HEK293 (cell line): ENCODE data around the gene RCAN2.

ENCODE experiments used
- CTCF ChIP-seq: fragments of 450-650 bp; formaldehyde crosslinking; IDR thresholded peaks from 2 replicates; pipeline ENCODE4 v1.5.1; 2016; ENCODE audit warnings: missing biosample characterization, missing genetic modification characterization
- YY1 ChIP-seq: fragments of 450-650 bp; formaldehyde crosslinking; IDR thresholded peaks from 2 replicates; pipeline ENCODE4 v1.5.1; 2018; ENCODE audit warnings: missing biosample characterization, missing genetic modification characterization
- ZBTB44 ChIP-seq: fragments of 450-650 bp; IDR thresholded peaks from 2 replicates; pipeline ENCODE4 v1.5.1; 2018; ENCODE audit warnings: missing biosample characterization, mild to moderate bottlenecking, missing genetic modification characterization
- ZNF24 ChIP-seq: fragments of 450-650 bp; formaldehyde crosslinking; IDR thresholded peaks from 2 replicates; pipeline ENCODE4 v1.5.1; 2016; ENCODE audit warnings: missing biosample characterization, missing genetic modification characterization
- ZNF248 ChIP-seq: fragments of 450-650 bp; formaldehyde crosslinking; IDR thresholded peaks from 2 replicates; pipeline ENCODE4 v1.5.1; 2017; ENCODE audit warnings: missing biosample characterization, missing genetic modification characterization
- ZNF302 ChIP-seq: fragments of 450-650 bp; formaldehyde crosslinking; IDR thresholded peaks from 2 replicates; pipeline ENCODE4 v1.5.1; 2016; ENCODE audit warnings: missing biosample characterization, missing genetic modification characterization, low read depth
- ZNF513 ChIP-seq: fragments of 450-650 bp; IDR thresholded peaks from 2 replicates; pipeline ENCODE4 v1.5.1; 2018; ENCODE audit warnings: missing biosample characterization, missing genetic modification characterization
- ZSCAN16 ChIP-seq: fragments of 450-650 bp; formaldehyde crosslinking; IDR thresholded peaks from 2 replicates; pipeline ENCODE4 v1.5.1; 2016; ENCODE audit warnings: missing biosample characterization, missing genetic modification characterization

- TF ChIP-seq YY1 (tag by site-specific recombination) (no peak), ZNF513 (tag by site-specific recombination) (no peak), ZNF248 (no peak), ZBTB44 (tag by site-specific recombination) (no peak), CTCF (tag by site-specific recombination) (no peak), ZNF302 (tag by site-specific recombination) (no peak), ZSCAN16 (no peak), ZNF24 (tag by site-specific recombination) (no peak)
These were observed 271.6 kb downstream of the RCAN2 start for GRCh38 chr6:46219661-46220060.
